Keratinocyte (primary cell): ENCODE measurements around the gene MKX. TPM values are rescaled to one million over a fixed set of nuclear protein-coding genes. Genes with fewer than 3 reads are reported as not detected.

Source experiments
- DNase-seq: peaks from one replicate; pipeline ENCODE4 v3.0.0-alpha.2; 2011; ENCODE audit warnings: low read depth, missing footprints, low spot score
- FAIRE-seq: peaks from 2 replicates; lab custom pipeline; 2011; peaks lifted over from hg19 to GRCh38; lab: Jason Lieb, UNC
- H2AFZ ChIP-seq: 2 replicates; pipeline ENCODE4 v1.6.0; 2012; ENCODE audit warnings: low read length, control low read depth, inconsistent platforms; ENCODE audit not compliant: control insufficient read depth
- H3K27ac ChIP-seq: 2 replicates; pipeline ENCODE4 v1.5.1; 2011; ENCODE audit warnings: low read length; ENCODE audit not compliant: control insufficient read depth, insufficient read depth
- H3K27me3 ChIP-seq: 3 replicates; pipeline ENCODE4 v1.6.0; 2011; ENCODE audit warnings: low read length; ENCODE audit not compliant: control insufficient read depth, insufficient read depth; ENCODE audit errors: extremely low read depth
- H3K36me3 ChIP-seq, 2 experiments: 2 replicates in 1 of 2; 3 replicates in 1 of 2; pipeline ENCODE4 v1.5.1; 2011; ENCODE audit warnings: low read length in 2 of 2, mild to moderate bottlenecking in 1 of 2; ENCODE audit not compliant: control insufficient read depth in 2 of 2, insufficient read depth in 2 of 2; ENCODE audit errors: extremely low read depth in 1 of 2
- H3K4me1 ChIP-seq: 3 replicates; pipeline ENCODE4 v1.5.1; 2011; ENCODE audit warnings: low read length; ENCODE audit not compliant: control insufficient read depth, insufficient read depth; ENCODE audit errors: extremely low read depth
- H3K4me2 ChIP-seq: 3 replicates; pipeline ENCODE4 v1.6.0; 2011; ENCODE audit warnings: low read depth, low read length; ENCODE audit not compliant: control insufficient read depth, insufficient read depth; ENCODE audit errors: extremely low read depth
- H3K4me3 ChIP-seq, 3 experiments: fragments of 200-600 bp in 1 of 3; sonication (generic) in 1 of 3; 2 replicates in 2 of 3; 3 replicates in 1 of 3; pipeline ENCODE4 v1.5.1; 2011 to 2016; ENCODE audit warnings: low read length in 3 of 3, mild to moderate bottlenecking in 3 of 3, control low read depth in 2 of 3, inconsistent platforms in 1 of 3, low read depth in 1 of 3, mixed read lengths in 1 of 3, mixed run types in 1 of 3, moderate library complexity in 1 of 3; ENCODE audit not compliant: control insufficient read depth in 2 of 3, insufficient read depth in 2 of 3; ENCODE audit errors: extremely low read depth in 1 of 3
- H3K79me2 ChIP-seq: 2 replicates; pipeline ENCODE4 v1.6.0; 2012; ENCODE audit warnings: low read length; ENCODE audit not compliant: control insufficient read depth, insufficient read depth
- H3K9ac ChIP-seq: 3 replicates; pipeline ENCODE4 v1.6.0; 2011; ENCODE audit warnings: low read length; ENCODE audit not compliant: control insufficient read depth, insufficient read depth; ENCODE audit errors: extremely low read depth
- H3K9me1 ChIP-seq: 3 replicates; pipeline ENCODE4 v1.6.0; 2011; ENCODE audit warnings: low read length; ENCODE audit not compliant: control insufficient read depth, insufficient read depth; ENCODE audit errors: extremely low read depth
- H3K9me3 ChIP-seq: 2 replicates; pipeline ENCODE4 v1.5.1; 2012; ENCODE audit warnings: low read depth, low read length; ENCODE audit not compliant: control insufficient read depth
- H4K20me1 ChIP-seq: 3 replicates; pipeline ENCODE4 v1.6.0; 2011; ENCODE audit warnings: low read length; ENCODE audit not compliant: control insufficient read depth, insufficient read depth; ENCODE audit errors: extremely low read depth
- CTCF ChIP-seq, 3 experiments: IDR thresholded peaks in 1 of 3; conservative IDR thresholded peaks in 1 of 3; optimal IDR thresholded peaks in 1 of 3; 2 replicates in 2 of 3; 3 replicates in 1 of 3; pipeline versions ENCODE3 to v1.5.1; 2011; ENCODE audit warnings: low read length in 3 of 3, mild to moderate bottlenecking in 3 of 3, moderate library complexity in 2 of 3, control low read depth in 1 of 3, inconsistent platforms in 1 of 3; ENCODE audit not compliant: insufficient read depth in 2 of 3; ENCODE audit errors: extremely low read depth in 1 of 3
- EZH2 ChIP-seq: IDR thresholded peaks from one replicate; pipeline ENCODE4 v1.6.1; 2012; ENCODE audit warnings: inconsistent platforms, mild to moderate bottlenecking, low read length, moderate library complexity
- dilution Hi-C: fragments of 300-500 bp; cut with MboI; formaldehyde crosslinking; loops from one replicate; pipeline ENCODE4 v1.7.0; 2020; ENCODE audit warnings: low sequenced_read_pairs; ENCODE audit not compliant: extremely low pct_ligation_motif_present
- polyA plus RNA-seq, 5 experiments: library from polyadenylated mRNA; depleted of rRNA in 3 of 5; stranded (reverse) in 3 of 5; stranded (forward) in 1 of 5; unstranded in 1 of 5; fragments of >200 nt; gene quantifications; 1 replicate in 1 of 5; 2 replicates in 3 of 5; 3 replicates in 1 of 5; pipeline versions ENCODE4 v1.2.1 to v1.2.3, GENCODE V29; 2011 to 2012; ENCODE audit warnings: missing spikeins in 2 of 5, low read depth in 1 of 5, low replicate concordance in 1 of 5

MKX gene
- polyA plus RNA-seq, 1 donor (not counting 4 experiments of a cell fraction or from before 2014, with no cell fraction given): 0.04 TPM

GRCh38 chr10:27661514-27662286, 83.9 kb downstream of the MKX start:
- Histone ChIP-seq H4K20me1 (no peaks in the 10 kb centered on the region), H3K4me2 (no peak overlapping the region), H3K4me3 (no peak overlapping the region), H2AFZ (no peak overlapping the region), H3K27ac (no peak overlapping the region), H3K79me2 (no peaks in the 10 kb centered on the region), H3K9me1 (no peaks in the 10 kb centered on the region), H3K27me3 (no peaks in the 10 kb centered on the region), H3K4me1 (no peaks in the 10 kb centered on the region), H3K9me3 (no peaks in the 10 kb centered on the region), H3K36me3 (no peaks in the 10 kb centered on the region), H3K9ac (no peak overlapping the region)
- dilution Hi-C loops: no loop called here
- TF ChIP-seq CTCF (optimal IDR thresholded peaks at IDR 0.05 in 1 of 3, IDR thresholded peaks at IDR 0.05 in 1 of 3, conservative IDR thresholded peaks at IDR 0.05 in 1 of 3; ENCODE audit: extremely low read depth in 1 of 3, insufficient read depth in 2 of 3, low read length in 3 of 3) (no peak), EZH2 (no peak)
- DNase-seq (no peak), FAIRE-seq (no peak)

DNA sequence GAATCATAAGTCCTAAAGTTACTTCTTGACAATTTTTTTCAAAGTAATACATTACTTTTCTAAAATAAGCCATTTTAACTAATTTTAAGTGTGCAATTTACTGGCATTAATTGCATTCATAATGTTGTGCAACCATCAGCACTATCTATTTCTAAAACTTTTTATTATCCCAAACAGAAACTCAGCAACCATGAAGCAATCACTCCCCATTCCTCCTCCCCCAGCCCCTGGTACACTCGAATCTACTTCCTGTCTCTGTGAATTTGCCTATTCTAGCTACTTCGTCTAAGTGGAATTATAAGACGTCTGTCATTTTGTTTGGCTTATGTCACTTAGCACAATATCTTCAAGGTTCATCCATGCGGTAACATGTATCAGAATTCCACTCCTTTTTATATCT, 84.9 kb downstream of the MKX start:
- Histone ChIP-seq H3K4me1 (no peaks in the 10 kb centered on the region), H3K9me3 (no peaks in the 10 kb centered on the region), H3K27me3 (no peaks in the 10 kb centered on the region), H2AFZ (no peak overlapping the region), H4K20me1 (no peaks in the 10 kb centered on the region), H3K79me2 (no peaks in the 10 kb centered on the region), H3K36me3 (no peaks in the 10 kb centered on the region), H3K9me1 (no peaks in the 10 kb centered on the region), H3K27ac (no peak overlapping the region), H3K4me2 (no peak overlapping the region), H3K4me3 (no peak overlapping the region), H3K9ac (no peak overlapping the region)
- dilution Hi-C loops: no loop called here
- no peak for DNase-seq
- TF ChIP-seq CTCF (optimal IDR thresholded peaks at IDR 0.05 in 1 of 3, IDR thresholded peaks at IDR 0.05 in 1 of 3, conservative IDR thresholded peaks at IDR 0.05 in 1 of 3; ENCODE audit: extremely low read depth in 1 of 3, insufficient read depth in 2 of 3, low read length in 3 of 3) (no peak), EZH2 (no peak)
- no peak for FAIRE-seq
